Cardiac muscle cell (in vitro differentiated cells and primary cell): Measurements from ENCODE around the gene PHF20. TPM values are rescaled to one million over a fixed set of nuclear protein-coding genes. Genes with fewer than 3 reads are reported as not detected.
"Not testable (repeated sequence)": the region's sequence is repeated elsewhere in the genome, so short reads cannot be mapped to it uniquely, and the experiment has no call there.

ENCODE experiments used
- DNase-seq, 2 donors: peaks; one replicate each; pipeline versions ENCODE4 v3.0.0 to v3.0.0-alpha.2; 2010 to 2017; ENCODE audit warnings: low read depth in 1 of 2, low spot score in 1 of 2
- H3K27ac ChIP-seq: fragments of 200-600 bp; sonication (generic); 2 replicates; pipeline ENCODE4 v1.5.1; 2016
- H3K27me3 ChIP-seq: fragments of 200-600 bp; sonication (generic); 2 replicates; pipeline ENCODE4 v1.6.0; 2016; ENCODE audit warnings: control low read depth
- H3K36me3 ChIP-seq: fragments of 200-600 bp; sonication (generic); 2 replicates; pipeline ENCODE4 v1.5.1; 2016; ENCODE audit warnings: control low read depth
- H3K4me1 ChIP-seq: fragments of 200-600 bp; sonication (generic); 2 replicates; pipeline ENCODE4 v1.8.1; 2017; ENCODE audit warnings: low read depth, mild to moderate bottlenecking, mixed run types
- H3K4me3 ChIP-seq: fragments of 200-600 bp; sonication (generic); 2 replicates; pipeline ENCODE4 v1.5.1; 2016; ENCODE audit warnings: mild to moderate bottlenecking
- H3K9me3 ChIP-seq: fragments of 200-600 bp; sonication (generic); 2 replicates; pipeline ENCODE4 v1.5.1; 2017; ENCODE audit warnings: low read depth, mild to moderate bottlenecking, control low read depth
- CTCF ChIP-seq: IDR thresholded peaks from 2 replicates; pipeline ENCODE4 v1.5.1; 2012; ENCODE audit warnings: low read depth, mild to moderate bottlenecking, low read length
- polyA plus RNA-seq: library from polyadenylated mRNA; unstranded; fragments of >200 nt; fragmentation: Nextera tagmentation; extraction: Ambion mirVana; gene quantifications from 2 replicates; pipeline ENCODE4 v1.2.1, GENCODE V29; 2016
- total RNA-seq: library from RNA; depleted of rRNA; stranded (reverse); fragments of >200 nt; gene quantifications from 2 replicates; pipeline ENCODE4 v1.2.3, GENCODE V29; 2016

Gene PHF20
- total and polyA plus RNA-seq, 2 experiments from 2014 or later, result 42.0 to 49.6 TPM

GRCh38 chr20:35942243-35942642 lies 170.4 kb downstream of the PHF20 start:
- Histone ChIP-seq H3K9me3 (no peaks in the 10 kb centered on the region), H3K4me3 (no peak overlapping the region), H3K27ac (no peak overlapping the region), H3K27me3 (no peaks in the 10 kb centered on the region), H3K4me1 (no peaks in the 10 kb centered on the region), H3K36me3 (peaks cover 25% of the 10 kb centered on the region)
- DNase-seq, result no peak
- no peak for TF ChIP-seq CTCF

- Histone ChIP-seq H3K9me3 (no peaks in the 10 kb centered on the region), H3K4me1 (peaks cover 6% of the 10 kb centered on the region), H3K36me3 (peaks cover 8% of the 10 kb centered on the region), H3K4me3 (no peak overlapping the region), H3K27me3 (no peaks in the 10 kb centered on the region), H3K27ac (no peak overlapping the region)
- DNase-seq, result peak; percentile 23 to 41
- peak; percentile 40 for TF ChIP-seq CTCF
Observed at GRCh38 chr20:35947489-35947888, 175.7 kb downstream of the PHF20 start.

- no peak for DNase-seq
- Histone ChIP-seq H3K4me1 (peaks cover 11% of the 10 kb centered on the region), H3K4me3 (no peak overlapping the region), H3K27me3 (no peaks in the 10 kb centered on the region), H3K36me3 (peaks cover 8% of the 10 kb centered on the region), H3K9me3 (no peaks in the 10 kb centered on the region), H3K27ac (no peak overlapping the region)
- no peak for TF ChIP-seq CTCF
Observed at GRCh38 chr20:35947907-35948306, 176.1 kb downstream of the PHF20 start.

- TF ChIP-seq CTCF, result no peak
- Histone ChIP-seq H3K4me1 (peaks cover 12% of the 10 kb centered on the region), H3K4me3 (no peak overlapping the region), H3K36me3 (peaks cover 4% of the 10 kb centered on the region), H3K9me3 (no peaks in the 10 kb centered on the region), H3K27me3 (no peaks in the 10 kb centered on the region), H3K27ac (no peak overlapping the region)
- DNase-seq, result no peak
Observed at GRCh38 chr20:35950093-35950492, 178.3 kb downstream of the PHF20 start.

GRCh38 chr20:35952080-35952479 lies 180.3 kb downstream of the PHF20 start:
- not testable (repeated sequence) for H3K4me3 ChIP-seq, H3K27me3 ChIP-seq, DNase-seq, H3K36me3 ChIP-seq, H3K9me3 ChIP-seq
- Histone ChIP-seq H3K27ac (peak overlapping the region; percentile 99), H3K4me1 (peaks cover 16% of the 10 kb centered on the region)

- no peaks in the 10 kb centered on the region for H3K9me3 ChIP-seq
- peak overlapping the region; percentile 83 for H3K4me3 ChIP-seq
- DNase-seq, result peak; percentile 32 to 38
- H3K4me1 ChIP-seq, result peaks cover 16% of the 10 kb centered on the region
- H3K27me3 ChIP-seq, result no peaks in the 10 kb centered on the region
- H3K27ac ChIP-seq, result peak overlapping the region; percentile 99
- H3K36me3 ChIP-seq, result peaks cover 2% of the 10 kb centered on the region
- TF ChIP-seq CTCF, result no peak
Observed at GRCh38 chr20:35952480-35953386, 180.9 kb downstream of the PHF20 start.
